CD14-positive monocyte (primary cell): ENCODE results near the gene NUTM2B. TPM values are rescaled to one million over a fixed set of nuclear protein-coding genes. Genes with fewer than 3 reads are reported as not detected.
"Not testable (repeated sequence)": the region's sequence is repeated elsewhere in the genome, so short reads cannot be mapped to it uniquely, and the experiment has no call there.

Source experiments
- DNase-seq, 3 donors: peaks; one replicate each; pipeline ENCODE4 v3.0.0-alpha.2; 2011 to 2022
- H2AFZ ChIP-seq: 2 replicates; pipeline ENCODE4 v1.6.0; 2012; ENCODE audit warnings: mild to moderate bottlenecking, low read depth, low read length, inconsistent platforms; ENCODE audit not compliant: insufficient read depth, poor library complexity, severe bottlenecking
- H3K27ac ChIP-seq, 2 donors: 1 replicate in 1 of 2; 2 replicates in 1 of 2; pipeline ENCODE4 v1.5.1; 2012 to 2013; ENCODE audit warnings: low read length in 2 of 2, control low read depth in 1 of 2, inconsistent platforms in 1 of 2, low read depth in 1 of 2, mild to moderate bottlenecking in 1 of 2
- H3K27me3 ChIP-seq, 2 donors: one replicate each; pipeline versions ENCODE4 v1.6.0 to v1.6.1; 2011 to 2013; ENCODE audit warnings: low read length in 2 of 2; ENCODE audit not compliant: control insufficient read depth in 2 of 2, insufficient read depth in 2 of 2
- H3K36me3 ChIP-seq, 2 donors: replicated peaks in 1 of 2; 1 replicate in 1 of 2; 2 replicates in 1 of 2; pipeline versions ENCODE4 v1.5.1 to v1.6.1; 2012 to 2013; ENCODE audit warnings: low read length in 2 of 2, control low read depth in 1 of 2, inconsistent platforms in 1 of 2, mild to moderate bottlenecking in 1 of 2; ENCODE audit not compliant: insufficient read depth in 2 of 2, control insufficient read depth in 1 of 2
- H3K4me1 ChIP-seq, 2 donors: 1 replicate in 1 of 2; 2 replicates in 1 of 2; pipeline versions ENCODE4 v1.5.1 to v1.6.1; 2012 to 2013; ENCODE audit warnings: low read length in 2 of 2, control low read depth in 1 of 2, inconsistent platforms in 1 of 2, mild to moderate bottlenecking in 1 of 2, moderate library complexity in 1 of 2; ENCODE audit not compliant: insufficient read depth in 2 of 2, control insufficient read depth in 1 of 2
- H3K4me2 ChIP-seq: replicated peaks from 2 replicates; pipeline ENCODE3; 2012; ENCODE audit warnings: low read length, moderate library complexity, mild to moderate bottlenecking; ENCODE audit not compliant: poor library complexity, severe bottlenecking; ENCODE audit errors: extremely low read depth
- H3K4me3 ChIP-seq, 3 experiments: fragments of 200-600 bp in 1 of 3; sonication (generic) in 1 of 3; replicated peaks in 1 of 3; 1 replicate in 2 of 3; 2 replicates in 1 of 3; pipeline ENCODE4 v1.5.1; 2011 to 2013; ENCODE audit warnings: low read length in 3 of 3, mild to moderate bottlenecking in 3 of 3, control low read depth in 2 of 3, low read depth in 2 of 3, inconsistent platforms in 1 of 3, moderate library complexity in 1 of 3
- H3K79me2 ChIP-seq: 2 replicates; pipeline ENCODE4 v1.6.0; 2012; ENCODE audit warnings: mild to moderate bottlenecking, control low read depth, inconsistent platforms, low read length, moderate library complexity; ENCODE audit not compliant: insufficient read depth
- H3K9ac ChIP-seq: 2 replicates; pipeline ENCODE4 v1.6.0; 2017; ENCODE audit warnings: low read length, mild to moderate bottlenecking; ENCODE audit not compliant: insufficient read depth, poor library complexity, severe bottlenecking
- H3K9me3 ChIP-seq, 2 donors: replicated peaks in 1 of 2; 1 replicate in 1 of 2; 2 replicates in 1 of 2; pipeline versions ENCODE4 v1.5.1 to v1.6.1; 2012 to 2013; ENCODE audit warnings: low read length in 2 of 2, control low read depth in 1 of 2; ENCODE audit not compliant: control insufficient read depth in 1 of 2, insufficient read depth in 1 of 2
- H4K20me1 ChIP-seq: 2 replicates; pipeline ENCODE4 v1.6.0; 2012; ENCODE audit warnings: mild to moderate bottlenecking, low read length, control low read depth, moderate library complexity; ENCODE audit not compliant: insufficient read depth
- H3K27ac Mint-ChIP-seq, 7 donors: one replicate each; pipeline ENCODE4 v1.8.0; 2020; ENCODE audit warnings: mild to moderate bottlenecking in 7 of 7, mixed read lengths in 7 of 7, moderate library complexity in 6 of 7, inconsistent platforms in 2 of 7
- H3K27me3 Mint-ChIP-seq, 3 donors: one replicate each; pipeline ENCODE4 v1.8.0; 2021 to 2022; ENCODE audit warnings: low read depth in 3 of 3, mild to moderate bottlenecking in 3 of 3, mixed read lengths in 3 of 3, moderate library complexity in 3 of 3, inconsistent platforms in 1 of 3
- H3K36me3 Mint-ChIP-seq, 2 donors: one replicate each; pipeline ENCODE4 v1.8.0; 2020; ENCODE audit warnings: mixed read lengths in 2 of 2, inconsistent platforms in 1 of 2, mild to moderate bottlenecking in 1 of 2
- H3K4me1 Mint-ChIP-seq: one replicate; pipeline ENCODE4 v1.8.0; 2020; ENCODE audit warnings: mild to moderate bottlenecking, mixed read lengths
- H3K4me3 Mint-ChIP-seq, 2 donors: one replicate each; pipeline ENCODE4 v1.8.0; 2020; ENCODE audit warnings: mild to moderate bottlenecking in 2 of 2, mixed read lengths in 2 of 2, moderate library complexity in 1 of 2
- H3K9me3 Mint-ChIP-seq, 7 donors: one replicate each; pipeline ENCODE4 v1.8.0; 2020 to 2022; ENCODE audit warnings: mixed read lengths in 7 of 7, mild to moderate bottlenecking in 6 of 7, moderate library complexity in 6 of 7, inconsistent platforms in 2 of 7
- WGBS: methylation state at CpG from one replicate; pipeline ENCODE4 v1.1.5; 2013; ENCODE audit warnings: missing lambda C conversion rate; ENCODE audit not compliant: insufficient coverage; 5-methylcytosine and 5-hydroxymethylcytosine counted together
- intact Hi-C, 2 donors: fragments of 100-400 bp; cut with micrococcal nuclease; formaldehyde crosslinking; loops; one replicate each; pipeline versions ENCODE4 v1.15.0 to v1.15.1; 2023
- polyA plus RNA-seq, 3 donors: library from polyadenylated mRNA; depleted of rRNA in 1 of 3; unstranded in 2 of 3; stranded (reverse) in 1 of 3; fragments of 300-500 nt in 2 of 3; fragments of >200 nt in 1 of 3; fragmentation: Illumina TruSeq in 2 of 3; gene quantifications; 1 replicate in 2 of 3; 2 replicates in 1 of 3; pipeline ENCODE4 v1.2.3, GENCODE V29; 2012 to 2021

The NUTM2B gene
- polyA plus RNA-seq, 3 donors, result 0.53 TPM; not detected in 2

GRCh38 chr10:79686595-79686994 is 16.4 kb upstream of the NUTM2B start:
- H3K4me3 Mint-ChIP-seq, H3K9me3 Mint-ChIP-seq, H3K4me1 ChIP-seq, H3K27me3 Mint-ChIP-seq, H3K27me3 ChIP-seq, DNase-seq, H3K4me2 ChIP-seq, intact Hi-C loops, H3K79me2 ChIP-seq, H3K27ac ChIP-seq, H3K9me3 ChIP-seq, H3K9ac ChIP-seq, H3K4me1 Mint-ChIP-seq, H4K20me1 ChIP-seq, H3K4me3 ChIP-seq, H2AFZ ChIP-seq, H3K36me3 ChIP-seq: not testable (repeated sequence)
- 76% methylated on average over 4 of the region's 4 CpGs for WGBS
- H3K36me3 Mint-ChIP-seq, result peaks cover 19 to 29% of the 10 kb centered on the region in 2 donors
- peak overlapping the region in 1 of 7 donors; percentile 43 for H3K27ac Mint-ChIP-seq

GRCh38 chr10:79687406-79688150 is 15.4 kb upstream of the NUTM2B start:
- H3K27ac Mint-ChIP-seq, H3K4me3 Mint-ChIP-seq, H3K27me3 ChIP-seq, DNase-seq, H2AFZ ChIP-seq, H3K36me3 ChIP-seq, H3K27ac ChIP-seq, H3K4me1 ChIP-seq, H3K27me3 Mint-ChIP-seq, H3K9ac ChIP-seq, H3K4me3 ChIP-seq, H4K20me1 ChIP-seq, H3K4me1 Mint-ChIP-seq, H3K9me3 Mint-ChIP-seq, intact Hi-C loops, H3K9me3 ChIP-seq, H3K4me2 ChIP-seq, H3K79me2 ChIP-seq: not testable (repeated sequence)
- peaks cover 19 to 29% of the 10 kb centered on the region in 2 donors for H3K36me3 Mint-ChIP-seq
- WGBS, result no CpG with 5 or more reads among the region's 6 CpGs

- H3K79me2 ChIP-seq, H3K4me1 ChIP-seq, H3K27me3 Mint-ChIP-seq, H2AFZ ChIP-seq, H3K4me2 ChIP-seq, H3K9me3 Mint-ChIP-seq, H3K36me3 ChIP-seq, H3K4me3 Mint-ChIP-seq, H4K20me1 ChIP-seq, H3K4me3 ChIP-seq, H3K27ac ChIP-seq, H3K4me1 Mint-ChIP-seq, DNase-seq, intact Hi-C loops, H3K27ac Mint-ChIP-seq, H3K9ac ChIP-seq, H3K9me3 ChIP-seq, H3K27me3 ChIP-seq: not testable (repeated sequence)
- peaks cover 16 to 22% of the 10 kb centered on the region in 2 donors for H3K36me3 Mint-ChIP-seq
- WGBS, result 0% methylated on average over 2 of the region's 4 CpGs
These were observed 14.2 kb upstream of the NUTM2B start for GRCh38 chr10:79688798-79689197.

- WGBS, result no CpG with 5 or more reads among the region's 6 CpGs
- not testable (repeated sequence) for H3K79me2 ChIP-seq, H3K27ac Mint-ChIP-seq
These were observed 6.4 kb upstream of the NUTM2B start for GRCh38 chr10:79696596-79696995.

More at GRCh38 chr10:79696596-79696995, 6.4 kb upstream of the NUTM2B start:
- intact Hi-C loops, H3K36me3 Mint-ChIP-seq, H3K4me3 Mint-ChIP-seq, H3K27ac ChIP-seq, H2AFZ ChIP-seq, H3K9me3 Mint-ChIP-seq, H3K4me3 ChIP-seq, H3K4me2 ChIP-seq, H3K36me3 ChIP-seq, DNase-seq, H3K27me3 Mint-ChIP-seq, H4K20me1 ChIP-seq, H3K4me1 Mint-ChIP-seq, H3K4me1 ChIP-seq, H3K9ac ChIP-seq, H3K27me3 ChIP-seq, H3K9me3 ChIP-seq: not testable (repeated sequence)
